Retina (tissue), 1 donor: ENCODE results near the gene KCNC1.
A peak's percentile ranks its signal among the peaks of the same experiment; 100 is the strongest.

Experiments used
- DNase-seq: peaks from one replicate; pipeline ENCODE4 v3.0.0-alpha.2; 2016

Gene KCNC1

GRCh38 chr11:17760102-17761029, 25.8 kb downstream of the KCNC1 start:
- peak; percentile 61 for DNase-seq

- no peak for DNase-seq
Measured at GRCh38 chr11:17762309-17762974, 27.9 kb downstream of the KCNC1 start.

- no peak for DNase-seq
Measured at GRCh38 chr11:17763244-17763643, 28.7 kb downstream of the KCNC1 start.

- DNase-seq = no peak
Measured at GRCh38 chr11:17763703-17764102, 29.1 kb downstream of the KCNC1 start.

GRCh38 chr11:17764446-17765218, 30.1 kb downstream of the KCNC1 start:
- peak; percentile 80 for DNase-seq

- peak; percentile 66 for DNase-seq
Measured at GRCh38 chr11:17765356-17766072, 30.9 kb downstream of the KCNC1 start.

- no peak for DNase-seq
Measured at GRCh38 chr11:17766073-17766359, 31.4 kb downstream of the KCNC1 start.

GRCh38 chr11:17766590-17766989, 32.0 kb downstream of the KCNC1 start:
- no peak for DNase-seq

GRCh38 chr11:17767301-17767885, 32.8 kb downstream of the KCNC1 start:
- no peak for DNase-seq

GRCh38 chr11:17767914-17768313, 33.3 kb downstream of the KCNC1 start:
- DNase-seq = no peak

- DNase-seq = no peak
Measured at GRCh38 chr11:17768547-17768946, 34.0 kb downstream of the KCNC1 start.

GRCh38 chr11:17769218-17769617, 34.6 kb downstream of the KCNC1 start:
- DNase-seq = no peak

- no peak for DNase-seq
Measured at GRCh38 chr11:17770048-17770652, 35.6 kb downstream of the KCNC1 start.

- no peak for DNase-seq
Measured at GRCh38 chr11:17770917-17771316, 36.3 kb downstream of the KCNC1 start.

GRCh38 chr11:17771415-17771814, 36.8 kb downstream of the KCNC1 start:
- no peak for DNase-seq

GRCh38 chr11:17771841-17772401, 37.3 kb downstream of the KCNC1 start:
- no peak for DNase-seq

GRCh38 chr11:17772704-17773600, 38.4 kb downstream of the KCNC1 start:
- no peak for DNase-seq

- no peak for DNase-seq
Measured at GRCh38 chr11:17773674-17774073, 39.1 kb downstream of the KCNC1 start.

GRCh38 chr11:17774232-17775034, 39.9 kb downstream of the KCNC1 start:
- DNase-seq = no peak

GRCh38 chr11:17775035-17775348, 40.4 kb downstream of the KCNC1 start:
- no peak for DNase-seq
